ENCODE results near the gene TSR3.
"Not testable (repeated sequence)": the region's sequence is repeated elsewhere in the genome, so short reads cannot be mapped to it uniquely, and the experiment has no call there.

Gene TSR3

DNA sequence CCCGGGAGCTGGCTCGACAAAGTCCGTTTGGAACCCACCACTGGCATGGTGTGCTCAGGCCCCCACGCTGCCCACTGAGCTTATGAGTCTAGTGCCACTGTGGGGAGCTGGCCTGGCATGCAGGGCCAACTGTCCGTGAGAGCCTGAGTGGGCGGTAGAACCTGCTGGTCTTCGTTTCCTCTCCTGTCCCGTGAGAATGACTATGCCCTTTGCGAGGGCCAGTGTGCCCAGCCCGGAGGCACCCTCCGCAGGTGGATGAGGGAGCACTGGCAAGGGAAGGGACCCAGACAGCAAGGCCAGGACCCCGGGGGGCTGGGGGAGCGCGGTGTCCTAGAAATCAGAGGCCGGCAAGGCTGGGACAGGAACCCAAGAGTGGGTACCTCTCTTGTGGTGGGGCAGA is 15.1 kb downstream of the TSR3 start:
- no peak for DNase-seq

DNA sequence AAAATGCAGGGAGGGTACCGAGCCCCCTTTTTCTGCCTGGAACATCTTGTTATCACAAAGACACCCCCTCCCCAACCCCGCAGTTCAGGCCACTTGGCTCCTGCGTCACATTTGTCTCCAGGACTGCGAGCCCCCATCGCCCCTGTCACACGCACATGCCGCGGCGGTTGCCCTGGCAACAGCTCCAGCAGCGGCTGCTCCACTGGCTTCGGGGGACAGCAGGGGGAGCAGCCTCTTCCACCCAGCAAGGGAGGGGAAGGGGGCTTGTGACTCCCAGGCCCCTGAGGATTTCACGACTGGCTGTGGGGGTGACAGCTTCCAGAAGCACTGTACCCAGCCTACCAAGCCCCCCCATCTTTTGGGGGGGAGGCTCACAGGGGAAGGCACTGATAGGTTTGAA is 15.7 kb downstream of the TSR3 start:
- DNase-seq = no peak

DNA sequence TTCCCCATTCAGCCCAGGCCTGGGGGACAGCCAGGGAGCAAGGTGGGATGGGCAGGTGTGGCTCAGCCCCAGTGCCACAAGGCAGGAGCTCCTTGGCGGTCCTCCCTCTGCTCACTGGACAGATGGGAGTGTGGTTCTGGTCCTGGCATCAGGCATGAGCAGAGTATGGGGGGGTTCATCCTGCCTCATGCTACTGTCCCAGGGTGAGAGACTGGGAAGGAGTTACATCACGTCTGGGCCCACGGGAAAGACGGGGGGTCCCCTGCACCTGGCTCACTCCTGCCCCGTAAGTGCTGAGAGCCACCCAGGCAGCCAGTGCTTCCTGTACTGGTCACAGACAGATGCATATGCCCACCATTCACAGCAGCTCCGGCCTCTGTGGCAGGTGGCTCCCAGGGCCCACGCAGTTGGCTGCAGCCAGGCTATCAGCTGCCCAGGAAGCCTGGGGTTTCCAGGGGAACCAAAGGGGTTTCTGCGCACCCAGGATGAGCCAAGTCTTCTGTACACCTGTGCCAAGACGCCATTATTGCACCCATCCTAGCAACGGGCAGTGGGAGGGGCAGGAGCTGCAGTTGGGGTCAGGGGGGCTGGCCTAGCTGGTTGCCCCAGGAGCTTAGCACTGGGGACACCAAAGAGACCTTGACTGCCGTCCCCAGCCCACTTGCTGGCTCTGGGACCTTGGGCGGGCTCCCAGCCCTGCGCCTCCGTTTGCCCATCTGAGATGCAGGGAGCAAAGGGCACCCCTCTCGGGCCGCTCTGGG is 16.3 kb downstream of the TSR3 start:
- no peak for DNase-seq

DNA sequence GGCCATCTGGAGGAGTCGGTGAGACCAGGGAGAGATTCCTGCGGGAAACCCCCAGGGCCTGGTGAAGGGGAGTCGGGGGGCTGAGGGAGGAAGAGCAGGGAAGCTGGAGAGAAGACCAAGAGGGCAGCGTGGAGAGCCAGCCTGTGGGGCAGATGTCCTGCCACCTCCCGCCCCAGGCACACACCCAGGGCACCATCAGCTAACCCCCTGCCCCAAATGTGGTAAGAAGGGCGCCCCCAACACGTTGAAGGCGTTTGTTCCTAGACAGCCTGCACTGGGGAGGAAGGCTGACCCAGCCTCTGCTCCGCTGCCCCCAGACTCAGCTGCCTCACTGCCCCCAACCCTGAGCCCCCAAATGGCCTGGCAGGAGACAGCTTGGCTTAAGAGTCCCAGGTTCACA is 16.9 kb downstream of the TSR3 start:
- DNase-seq = no peak

DNA sequence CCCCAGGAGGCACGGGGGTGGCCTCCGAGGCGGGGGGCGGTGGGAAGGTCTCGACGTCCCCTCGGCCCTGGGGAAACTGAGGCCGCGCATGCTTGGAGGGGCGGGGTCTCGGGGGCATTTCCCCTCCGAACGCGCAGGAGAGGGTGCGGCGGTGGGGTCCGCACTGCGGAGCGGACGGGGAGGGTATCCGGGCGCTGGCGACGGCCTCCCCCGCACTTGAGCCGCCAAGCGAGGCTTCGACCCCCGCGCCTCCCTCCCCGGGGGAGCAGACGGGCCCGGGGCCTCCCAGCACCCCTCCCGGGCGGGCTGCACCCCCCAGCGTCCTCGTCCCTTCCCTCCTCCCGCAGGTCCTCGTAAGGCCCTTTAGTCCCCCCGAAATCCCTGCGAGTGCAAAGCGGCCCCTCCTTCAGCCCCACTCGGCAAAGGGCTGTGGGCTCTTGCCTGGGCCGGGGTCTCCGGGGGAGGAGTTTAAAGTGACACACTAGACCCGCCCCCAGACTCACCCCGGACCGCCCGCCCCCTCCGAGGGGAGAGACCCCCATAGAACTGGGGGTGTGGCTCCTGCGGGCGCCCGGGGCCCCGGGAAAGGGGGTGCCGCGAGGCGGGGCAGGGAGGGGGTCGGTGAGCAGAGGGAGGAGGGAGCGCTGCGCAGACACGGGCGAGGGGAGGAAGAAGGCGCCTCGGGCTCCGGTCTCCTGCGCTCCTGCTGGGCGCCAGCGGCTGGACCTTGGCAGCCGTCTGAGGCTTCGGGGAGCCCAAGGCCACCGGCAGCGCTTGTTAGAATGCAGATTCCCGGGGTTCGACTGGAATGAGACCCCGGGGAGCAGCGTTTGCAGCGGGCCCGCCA is 17.6 kb downstream of the TSR3 start:
- DNase-seq = no peak

DNA sequence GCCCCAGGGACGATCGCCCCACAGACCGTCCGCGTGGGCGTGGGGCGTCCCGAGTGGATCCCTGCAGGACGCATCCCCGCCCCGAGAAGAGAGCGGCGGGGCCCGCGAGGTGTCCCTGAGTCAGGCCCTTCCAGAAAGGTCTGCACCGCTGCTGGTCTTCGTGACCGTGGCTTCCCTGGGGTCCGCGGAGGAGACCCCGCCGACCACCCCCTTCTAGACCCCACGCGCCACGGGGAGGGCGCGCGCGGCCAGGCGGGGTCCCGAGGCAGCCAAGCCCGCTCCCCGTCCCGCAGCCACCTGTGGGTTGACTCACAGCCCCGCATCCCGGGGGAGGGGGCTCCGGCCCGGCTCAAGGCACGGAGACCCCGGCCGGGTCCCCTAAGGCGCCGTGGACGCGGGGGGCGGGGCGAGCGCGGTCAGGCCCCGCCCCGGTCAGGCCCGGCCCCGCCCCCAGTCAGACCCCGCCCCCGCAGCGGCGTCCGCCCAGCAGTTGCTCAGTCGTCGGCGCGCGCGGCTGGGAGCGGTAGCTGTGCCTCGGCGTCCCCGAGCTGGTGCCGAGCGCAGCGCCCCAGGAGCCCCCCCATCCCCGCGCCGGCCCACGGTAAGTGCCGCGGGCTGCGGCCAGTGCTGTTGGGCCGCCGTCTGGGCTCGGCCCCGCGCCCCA is 18.4 kb downstream of the TSR3 start, which contains the start of gene BAIAP3:
BAIAP3 (plus strand) TSS at position 497 of the 664 bp plus-strand sequence. CDS start 4,905 bp downstream, outside the sequence.
- no peak for DNase-seq

DNA sequence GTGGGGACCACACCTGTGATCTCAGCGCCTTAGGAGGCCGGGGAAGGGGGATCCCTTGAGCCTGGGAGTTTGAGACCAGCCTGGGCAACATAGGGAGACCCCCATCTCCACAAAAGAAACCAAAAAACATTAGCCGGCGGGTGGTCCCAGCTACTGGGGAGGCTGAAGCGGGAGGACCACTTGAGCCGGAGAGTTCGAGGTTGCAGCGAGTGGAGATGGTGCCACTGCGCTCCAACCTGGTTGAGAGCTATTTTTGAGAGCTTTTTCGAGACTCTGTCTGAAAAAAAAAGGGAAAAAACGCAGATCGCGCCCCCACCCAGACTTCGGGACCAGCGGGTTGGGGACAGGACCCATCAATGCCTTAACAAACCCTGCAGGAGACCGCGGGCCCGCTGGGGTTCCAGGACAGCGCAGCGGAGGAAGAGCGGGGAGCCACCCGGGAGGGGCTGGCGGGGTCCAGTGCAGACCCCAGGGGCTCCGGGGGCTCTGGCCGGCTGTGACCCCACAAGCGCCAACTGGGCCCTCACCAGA is 19.0 kb downstream of the TSR3 start:
- DNase-seq = no peak

DNA sequence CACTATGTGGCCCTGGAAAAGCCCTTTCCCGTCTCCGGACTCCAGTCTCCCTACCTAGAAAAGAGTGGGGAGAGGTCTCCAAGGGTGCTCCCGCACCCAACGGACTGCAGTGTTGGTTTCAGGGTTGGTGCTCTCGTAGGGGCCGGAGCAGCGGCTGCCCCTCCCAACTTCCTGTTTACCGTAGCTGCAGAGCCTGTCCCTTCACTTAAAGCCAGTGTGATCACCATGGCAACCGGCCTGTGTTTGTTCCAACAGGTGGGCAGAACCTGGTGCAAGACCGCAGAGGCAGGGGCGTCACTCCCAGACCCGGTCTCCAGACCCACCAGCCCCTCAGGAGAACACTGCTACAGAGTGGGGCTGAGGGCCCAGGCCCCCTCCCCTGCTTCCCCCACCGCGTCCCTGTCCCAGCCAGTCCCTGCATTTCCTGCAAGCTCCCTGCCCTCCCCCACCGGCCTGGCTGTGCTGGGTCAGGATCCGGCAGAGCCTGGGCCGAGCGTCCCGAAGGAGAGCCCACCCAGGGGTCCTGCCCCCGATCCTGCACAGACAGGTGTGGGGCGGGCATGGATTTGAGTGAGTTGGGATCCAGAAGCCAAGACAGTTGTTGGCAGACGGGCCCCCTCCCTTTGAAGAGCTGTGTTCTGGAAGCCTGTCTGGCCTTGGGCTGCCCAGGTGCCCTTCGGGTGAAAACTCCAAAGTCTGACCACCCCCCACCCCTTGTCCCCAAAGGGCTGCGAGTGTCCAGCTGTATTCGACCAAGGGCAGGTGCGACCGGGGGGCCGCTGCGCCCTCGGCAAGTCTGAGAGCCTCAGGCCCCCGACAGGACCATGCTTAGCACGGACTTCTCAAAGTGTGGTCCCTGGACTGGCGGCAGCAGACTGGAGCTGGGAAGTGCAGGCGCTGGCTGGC is 19.7 kb downstream of the TSR3 start:
- peak; percentile 94 for DNase-seq

DNA sequence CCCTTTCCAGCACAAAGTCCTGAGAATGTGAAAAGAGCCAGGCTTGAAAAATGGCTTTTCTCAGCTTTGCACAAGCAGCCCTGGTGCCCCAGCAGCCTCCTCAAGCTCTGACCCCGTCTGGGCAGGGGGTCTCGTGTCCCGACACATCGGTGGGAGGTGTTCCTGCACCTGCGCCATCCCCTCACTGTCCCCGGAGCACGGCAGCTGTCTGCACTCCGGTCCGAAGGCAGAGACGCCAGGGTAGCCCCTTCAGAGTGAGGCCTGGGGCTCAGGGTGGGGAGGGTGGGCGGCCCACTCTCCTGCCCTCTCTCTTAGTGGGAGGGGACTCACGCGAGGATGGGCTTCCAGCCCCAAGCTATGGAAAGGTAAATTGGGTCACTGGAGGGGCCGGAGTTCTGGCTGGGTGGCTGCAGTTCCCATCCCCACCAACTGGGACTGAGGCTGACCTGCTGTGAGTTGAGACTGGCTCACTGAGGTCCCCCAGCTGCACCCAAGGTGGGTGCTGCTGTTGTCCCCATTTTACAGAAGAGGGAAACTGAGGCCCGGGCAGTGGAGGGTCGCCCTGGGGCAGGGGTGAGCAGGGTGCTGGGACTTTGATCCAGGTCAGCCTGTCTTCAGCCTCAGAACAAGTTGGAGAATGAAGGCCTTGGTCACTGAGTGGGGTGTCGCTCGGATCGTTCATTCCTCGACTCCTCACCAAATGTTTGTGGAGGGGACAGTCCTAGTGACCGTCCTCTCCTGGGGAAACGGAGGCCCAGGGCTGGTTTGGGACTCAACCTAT is 20.6 kb downstream of the TSR3 start:
- no peak for DNase-seq

DNA sequence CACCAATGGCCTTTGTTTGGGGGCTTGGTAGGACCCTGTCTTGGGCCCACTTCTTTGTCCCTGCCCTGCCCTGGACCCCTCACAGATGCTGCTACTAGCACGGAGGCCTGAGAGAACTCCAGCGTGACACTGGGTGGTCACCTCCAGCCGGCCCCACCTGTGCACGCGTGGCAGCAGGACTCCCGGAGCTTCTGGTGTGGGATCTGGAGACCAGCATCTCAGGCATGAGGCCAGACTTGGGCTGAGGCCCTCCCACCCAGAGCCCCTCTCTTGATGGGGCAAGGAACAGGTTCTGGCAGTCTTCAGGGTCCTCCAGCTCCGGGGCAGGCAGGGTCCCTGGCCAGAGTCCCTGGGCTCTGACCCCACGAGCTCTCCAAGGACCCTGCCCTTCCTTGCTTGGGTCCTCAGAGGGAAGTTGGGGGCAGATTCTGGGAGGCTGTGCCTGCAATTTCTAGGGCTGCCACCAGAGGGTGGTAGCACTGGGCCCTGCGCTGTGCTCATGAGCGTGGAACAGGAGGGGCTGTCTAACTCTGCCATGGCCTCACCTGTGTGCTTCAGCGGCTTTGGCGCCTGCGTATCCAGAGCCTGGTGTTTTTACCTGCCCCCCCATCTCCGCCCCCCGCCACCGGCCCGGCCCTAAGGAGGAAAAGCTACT is 21.3 kb downstream of the TSR3 start:
- no peak for DNase-seq

DNA sequence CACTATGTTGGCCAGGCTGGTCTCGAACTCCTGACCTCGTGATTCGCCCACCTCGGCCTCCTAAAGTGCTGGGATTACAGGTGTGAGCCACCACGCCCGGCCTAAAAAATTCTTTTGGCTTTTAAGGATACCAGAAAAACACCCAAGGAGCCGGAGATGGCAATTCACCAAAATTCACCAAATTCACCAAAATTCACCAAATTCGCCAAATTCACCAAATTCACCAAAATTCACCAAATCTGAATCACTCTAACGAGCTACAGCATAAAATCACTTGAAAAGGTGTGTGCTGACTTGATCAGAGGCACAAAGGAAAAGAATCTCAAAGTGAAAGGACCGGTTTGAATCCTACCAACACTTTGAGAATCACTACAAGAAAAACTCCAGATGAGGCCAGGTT is 22.7 kb downstream of the TSR3 start:
- DNase-seq = not testable (repeated sequence)

DNA sequence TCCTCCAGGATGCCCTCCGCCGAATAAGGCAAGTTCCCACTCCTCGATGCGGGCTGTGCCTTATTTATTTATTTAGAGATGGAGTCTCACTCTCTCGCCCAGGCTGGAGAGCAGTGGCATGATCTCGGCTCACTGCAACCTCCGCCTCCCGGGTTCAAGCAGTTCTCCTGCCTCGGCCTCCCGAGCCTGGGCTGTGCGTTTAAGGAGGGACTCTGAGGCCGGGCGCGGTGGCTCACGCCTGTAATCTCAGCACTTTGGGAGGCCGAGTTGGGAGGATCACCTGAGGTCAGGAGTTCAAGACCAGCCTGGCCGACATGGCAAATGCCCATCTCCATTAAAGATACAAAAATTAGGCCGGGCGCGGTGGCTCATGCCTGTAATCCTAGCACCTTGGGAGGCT is 23.5 kb downstream of the TSR3 start:
- DNase-seq = not testable (repeated sequence)

DNA sequence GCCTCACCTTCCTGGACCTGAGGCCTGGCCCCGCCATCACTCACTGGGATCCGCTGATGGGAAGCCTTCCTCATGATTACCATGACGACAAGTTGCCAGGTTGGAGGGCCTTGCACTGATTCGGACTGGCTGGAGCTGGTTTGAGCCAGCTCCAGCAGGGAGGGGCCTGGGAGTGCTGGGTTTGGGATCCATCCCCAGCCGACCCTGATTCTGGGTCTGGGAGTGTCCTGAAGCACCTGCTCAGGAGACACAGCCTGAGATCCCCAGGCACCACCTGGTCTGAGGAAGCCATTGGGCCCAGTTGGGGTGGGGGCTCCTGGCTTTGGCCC is 24.1 kb downstream of the TSR3 start:
- no peak for DNase-seq

DNA sequence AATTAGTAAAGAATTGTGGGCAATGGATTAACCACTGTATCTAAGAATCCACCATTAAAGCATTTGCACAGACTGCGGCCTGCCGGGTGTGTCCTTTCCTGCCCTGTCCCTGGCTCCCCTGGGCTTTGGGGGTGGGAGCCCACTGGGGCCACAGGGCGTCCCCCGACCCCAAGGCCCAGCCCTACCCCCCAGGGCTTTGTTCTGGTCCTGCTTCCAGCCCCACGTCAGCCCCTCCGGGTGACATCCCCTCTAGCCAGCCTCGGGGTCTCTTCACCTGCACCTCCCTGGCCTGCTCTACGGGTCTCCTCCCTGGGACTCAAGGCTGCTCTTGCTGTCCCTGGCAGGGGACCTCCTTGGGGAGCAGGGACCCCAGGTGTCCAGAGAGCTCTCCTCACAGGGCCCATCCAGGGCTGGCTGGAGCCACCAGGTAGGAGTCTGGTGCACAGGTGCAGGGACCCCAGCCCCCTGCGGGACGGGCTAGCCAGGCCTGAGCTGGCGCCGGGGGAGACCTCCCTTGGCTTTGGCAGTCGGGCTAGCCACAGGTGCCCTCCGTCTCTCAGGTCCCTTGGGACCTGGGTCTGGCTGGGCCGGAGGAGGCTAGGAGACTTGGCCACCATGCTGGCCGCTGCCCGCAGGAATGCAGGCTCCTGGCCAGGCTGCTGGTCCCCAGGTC is 24.6 kb downstream of the TSR3 start:
- DNase-seq = no peak

DNA sequence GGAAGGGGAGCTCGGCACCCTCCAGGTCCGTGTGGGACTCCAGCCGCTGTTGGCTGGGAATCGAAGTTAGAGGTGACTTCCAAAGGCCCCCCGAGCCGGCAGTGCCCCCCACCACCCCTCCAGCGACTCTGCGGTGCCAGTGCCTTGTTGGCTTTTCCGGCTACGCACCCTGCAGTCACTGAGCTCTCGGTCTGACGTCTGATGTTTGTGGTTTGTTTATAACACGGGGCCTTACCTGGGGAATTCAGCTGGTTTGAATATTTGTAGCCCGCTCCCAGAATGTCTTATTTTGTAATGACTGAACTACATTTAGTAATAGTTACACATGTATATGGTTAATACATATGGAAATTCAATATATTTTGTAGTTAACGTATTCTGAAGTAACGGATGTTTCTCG is 25.3 kb downstream of the TSR3 start:
- DNase-seq = no peak

DNA sequence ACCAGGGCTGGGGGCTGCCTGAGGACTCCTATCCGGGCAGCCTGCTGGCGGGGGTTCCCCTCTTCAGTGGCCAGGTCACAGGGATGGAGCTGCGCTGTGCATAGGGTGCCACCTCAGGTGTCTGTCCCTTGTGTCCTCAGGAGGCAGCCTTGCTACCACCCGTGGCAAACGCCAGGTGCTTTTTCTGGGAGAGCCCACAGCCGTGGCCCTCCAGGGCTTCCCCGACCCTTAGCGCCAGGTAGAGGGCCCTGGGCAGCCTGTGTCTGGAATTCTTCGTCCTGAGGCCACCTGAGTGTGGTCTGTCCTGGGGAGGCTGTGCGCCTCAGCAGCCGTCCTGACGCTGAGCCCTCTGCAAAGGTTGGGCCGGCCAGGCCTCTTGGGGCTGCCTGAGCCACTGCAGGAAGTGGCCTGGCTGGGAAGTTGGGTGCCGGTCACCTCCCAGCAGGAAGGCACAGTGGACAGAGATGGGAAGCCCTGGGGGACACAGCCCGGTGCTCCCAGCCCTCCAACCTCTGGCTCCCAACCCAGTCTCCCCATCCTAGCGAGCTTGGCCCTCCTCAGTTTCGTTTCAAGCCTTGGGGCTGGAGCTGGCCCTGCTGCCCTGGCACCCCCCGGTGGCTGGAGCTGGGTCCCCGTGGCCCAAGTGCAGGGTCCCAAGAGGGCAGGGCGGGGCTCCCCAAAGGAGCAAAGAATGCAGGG is 25.9 kb downstream of the TSR3 start:
- DNase-seq = no peak

DNA sequence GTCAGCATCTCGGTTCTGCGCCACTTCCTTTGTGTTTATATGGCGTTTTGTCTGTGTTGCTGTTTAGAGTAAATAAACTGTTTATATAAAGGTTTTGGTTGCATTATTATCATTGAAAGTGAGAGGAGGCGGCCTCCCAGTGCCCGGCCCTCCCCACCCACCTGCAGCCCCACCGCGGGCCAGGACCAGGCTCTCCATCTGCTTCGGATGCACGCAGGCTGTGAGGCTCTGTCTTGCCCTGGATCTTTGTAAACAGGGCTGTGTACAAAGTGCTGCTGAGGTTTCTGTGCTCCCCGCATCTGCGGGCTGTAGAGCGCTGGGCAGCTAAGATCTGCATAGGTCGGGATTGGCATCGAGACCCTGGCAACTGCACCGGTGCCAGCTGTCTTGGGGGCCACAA is 26.4 kb downstream of the TSR3 start:
- DNase-seq = no peak

DNA sequence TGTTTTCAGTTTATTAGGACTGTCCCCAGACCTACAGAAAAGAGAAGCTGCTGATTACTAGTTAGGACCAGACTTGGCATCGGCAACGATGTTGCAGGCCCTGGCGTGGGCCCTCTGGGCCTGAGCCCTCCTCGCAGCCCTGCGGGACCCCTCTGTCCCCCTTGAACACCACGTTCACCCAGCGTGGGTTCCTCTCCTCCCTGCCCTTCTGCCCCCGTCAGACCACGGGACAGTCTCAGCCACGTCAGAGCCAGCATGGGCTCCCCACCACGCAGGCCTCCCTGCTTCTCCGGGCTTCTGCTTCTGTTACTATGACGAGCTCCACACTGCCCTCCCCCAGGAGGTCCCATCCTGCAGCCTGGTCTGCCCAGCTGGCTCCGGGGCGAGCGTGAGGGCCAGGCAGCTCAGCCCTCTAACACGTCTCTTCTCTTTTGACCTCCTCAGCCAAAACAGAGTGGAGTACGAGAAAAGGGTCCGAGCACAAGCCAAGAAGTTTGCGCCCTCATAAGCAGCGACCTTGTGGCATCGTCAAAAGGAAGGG is 27.3 kb downstream of the TSR3 start:
- DNase-seq = no peak
